Measurements from ENCODE around the gene DYNLT1.
"Not testable (repeated sequence)": the region's sequence is repeated elsewhere in the genome, so short reads cannot be mapped to it uniquely, and the experiment has no call there.

DYNLT1 gene

GRCh38 chr6:158634695-158635426 lies 9.7 kb downstream of the DYNLT1 start:
- Histone ChIP-seq H4K8ac (ENCODE audit: low read depth, low read length) (no peak overlapping the region), H3K4me3 (ENCODE audit: low read length in 2 of 2) (no peak overlapping the region), H3K14ac (ENCODE audit: low read length) (no peak overlapping the region), H3K9ac (ENCODE audit: low read depth, low read length, poor library complexity) (no peak overlapping the region), H2BK12ac (ENCODE audit: low read length) (no peak overlapping the region), H3K79me1 (ENCODE audit: low read depth, low read length) (no peaks in the 10 kb centered on the region), H4K91ac (ENCODE audit: low read depth, low read length, poor library complexity) (no peak overlapping the region), H3K9me3 (replicated peaks in 1 of 2; ENCODE audit: control insufficient read depth in 2 of 2, insufficient read depth in 1 of 2, low read depth in 1 of 2, low read length in 2 of 2) (no peaks in the 10 kb centered on the region), H3K4ac (ENCODE audit: low read length) (no peak overlapping the region), H3K27ac (replicated peaks; ENCODE audit: low read length) (no peak overlapping the region), H3K36me3 (replicated peaks in 1 of 2; ENCODE audit: control insufficient read depth in 2 of 2, insufficient read depth in 2 of 2, low read length in 2 of 2) (peaks cover 7 to 89% of the 10 kb centered on the region in 2 donors), H3K4me2 (ENCODE audit: insufficient read depth, low read length, poor library complexity, severe bottlenecking) (no peak overlapping the region), H3K23ac (ENCODE audit: low read depth, low read length, poor library complexity) (no peak overlapping the region), H2AFZ (ENCODE audit: low read length) (no peak overlapping the region), H2BK5ac (ENCODE audit: low read length) (no peak overlapping the region), H2AK5ac (ENCODE audit: low read depth, low read length) (no peak overlapping the region), H3K27me3 (ENCODE audit: control insufficient read depth in 3 of 3, insufficient read depth in 3 of 3, low read depth in 1 of 3, low read length in 3 of 3) (no peaks in the 10 kb centered on the region), H3K18ac (ENCODE audit: low read length) (no peak overlapping the region), H2BK15ac (ENCODE audit: low read length) (no peak overlapping the region), H3K4me1 (ENCODE audit: control insufficient read depth in 2 of 2, insufficient read depth in 1 of 2, low read depth in 1 of 2, low read length in 2 of 2) (no peaks in the 10 kb centered on the region), H2BK120ac (ENCODE audit: low read depth, low read length) (no peak overlapping the region)
- no CpG with 5 or more reads among the region's 6 CpGs for WGBS, 2 donors (ENCODE audit: extremely low coverage in 2 of 2, insufficient read length in 2 of 2, insufficient replicate concordance in 1 of 2)
- DNase-seq (ENCODE audit: low spot score) = no peak

GRCh38 chr6:158633127-158633526 lies 11.4 kb downstream of the DYNLT1 start:
- WGBS, 2 donors (ENCODE audit: extremely low coverage in 2 of 2, insufficient read length in 2 of 2, insufficient replicate concordance in 1 of 2) = no CpG with 5 or more reads among the region's 11 CpGs
- Histone ChIP-seq H3K36me3 (replicated peaks in 1 of 2; ENCODE audit: control insufficient read depth in 2 of 2, insufficient read depth in 2 of 2, low read length in 2 of 2) (peaks cover 13 to 94% of the 10 kb centered on the region in 2 donors), H3K4ac (ENCODE audit: low read length) (no peak overlapping the region), H3K4me1 (ENCODE audit: control insufficient read depth in 2 of 2, insufficient read depth in 1 of 2, low read depth in 1 of 2, low read length in 2 of 2) (peaks cover 0 to 2% of the 10 kb centered on the region in 2 donors), H3K4me3 (ENCODE audit: low read length in 2 of 2) (no peak overlapping the region), H4K91ac (ENCODE audit: low read depth, low read length, poor library complexity) (no peak overlapping the region), H3K23ac (ENCODE audit: low read depth, low read length, poor library complexity) (no peak overlapping the region), H2AK5ac (ENCODE audit: low read depth, low read length) (no peak overlapping the region), H3K9me3 (replicated peaks in 1 of 2; ENCODE audit: control insufficient read depth in 2 of 2, insufficient read depth in 1 of 2, low read depth in 1 of 2, low read length in 2 of 2) (no peaks in the 10 kb centered on the region), H2AFZ (ENCODE audit: low read length) (no peak overlapping the region), H2BK120ac (ENCODE audit: low read depth, low read length) (no peak overlapping the region), H3K9ac (ENCODE audit: low read depth, low read length, poor library complexity) (no peak overlapping the region), H4K8ac (ENCODE audit: low read depth, low read length) (no peak overlapping the region), H2BK12ac (ENCODE audit: low read length) (no peak overlapping the region), H3K27ac (replicated peaks; ENCODE audit: low read length) (no peak overlapping the region), H3K4me2 (ENCODE audit: insufficient read depth, low read length, poor library complexity, severe bottlenecking) (no peak overlapping the region), H3K27me3 (ENCODE audit: control insufficient read depth in 3 of 3, insufficient read depth in 3 of 3, low read depth in 1 of 3, low read length in 3 of 3) (no peaks in the 10 kb centered on the region), H3K18ac (ENCODE audit: low read length) (peak overlapping the region; percentile 24), H2BK5ac (ENCODE audit: low read length) (no peak overlapping the region), H3K14ac (ENCODE audit: low read length) (no peak overlapping the region), H2BK15ac (ENCODE audit: low read length) (no peak overlapping the region), H3K79me1 (ENCODE audit: low read depth, low read length) (no peaks in the 10 kb centered on the region)
- no peak for DNase-seq (ENCODE audit: low spot score)

- not testable (repeated sequence) for H2BK15ac ChIP-seq (ENCODE audit: low read length); H3K4ac ChIP-seq (ENCODE audit: low read length); H2AK5ac ChIP-seq (ENCODE audit: low read depth, low read length); H3K18ac ChIP-seq (ENCODE audit: low read length); DNase-seq (ENCODE audit: low spot score); H3K23ac ChIP-seq (ENCODE audit: low read depth, low read length, poor library complexity); H3K9me3 ChIP-seq (replicated peaks in 1 of 2; ENCODE audit: control insufficient read depth in 2 of 2, insufficient read depth in 1 of 2, low read depth in 1 of 2, low read length in 2 of 2); H3K4me1 ChIP-seq (ENCODE audit: control insufficient read depth in 2 of 2, insufficient read depth in 1 of 2, low read depth in 1 of 2, low read length in 2 of 2); H3K27me3 ChIP-seq (ENCODE audit: control insufficient read depth in 3 of 3, insufficient read depth in 3 of 3, low read depth in 1 of 3, low read length in 3 of 3); H3K9ac ChIP-seq (ENCODE audit: low read depth, low read length, poor library complexity); H3K14ac ChIP-seq (ENCODE audit: low read length); H3K27ac ChIP-seq (replicated peaks; ENCODE audit: low read length); H3K79me1 ChIP-seq (ENCODE audit: low read depth, low read length); H4K8ac ChIP-seq (ENCODE audit: low read depth, low read length); H2AFZ ChIP-seq (ENCODE audit: low read length); H3K4me3 ChIP-seq (ENCODE audit: low read length in 2 of 2); H2BK5ac ChIP-seq (ENCODE audit: low read length); H2BK12ac ChIP-seq (ENCODE audit: low read length); H2BK120ac ChIP-seq (ENCODE audit: low read depth, low read length); H3K4me2 ChIP-seq (ENCODE audit: insufficient read depth, low read length, poor library complexity, severe bottlenecking); H4K91ac ChIP-seq (ENCODE audit: low read depth, low read length, poor library complexity)
- no CpG with 5 or more reads among the region's 3 CpGs for WGBS, 2 donors (ENCODE audit: extremely low coverage in 2 of 2, insufficient read length in 2 of 2, insufficient replicate concordance in 1 of 2)
- peaks cover 13 to 94% of the 10 kb centered on the region in 2 donors for H3K36me3 ChIP-seq (replicated peaks in 1 of 2; ENCODE audit: control insufficient read depth in 2 of 2, insufficient read depth in 2 of 2, low read length in 2 of 2)
Measured at GRCh38 chr6:158632538-158633119, 11.9 kb downstream of the DYNLT1 start.

GRCh38 chr6:158631678-158632537 lies 12.6 kb downstream of the DYNLT1 start:
- Histone ChIP-seq H4K91ac (ENCODE audit: low read depth, low read length, poor library complexity) (no peak overlapping the region), H3K4me2 (ENCODE audit: insufficient read depth, low read length, poor library complexity, severe bottlenecking) (no peak overlapping the region), H3K27ac (replicated peaks; ENCODE audit: low read length) (no peak overlapping the region), H3K4ac (ENCODE audit: low read length) (no peak overlapping the region), H3K79me1 (ENCODE audit: low read depth, low read length) (no peaks in the 10 kb centered on the region), H2BK12ac (ENCODE audit: low read length) (no peak overlapping the region), H3K23ac (ENCODE audit: low read depth, low read length, poor library complexity) (no peak overlapping the region), H3K9me3 (replicated peaks in 1 of 2; ENCODE audit: control insufficient read depth in 2 of 2, insufficient read depth in 1 of 2, low read depth in 1 of 2, low read length in 2 of 2) (no peaks in the 10 kb centered on the region), H2BK120ac (ENCODE audit: low read depth, low read length) (no peak overlapping the region), H3K27me3 (ENCODE audit: control insufficient read depth in 3 of 3, insufficient read depth in 3 of 3, low read depth in 1 of 3, low read length in 3 of 3) (no peaks in the 10 kb centered on the region), H3K18ac (ENCODE audit: low read length) (no peak overlapping the region), H2AFZ (ENCODE audit: low read length) (no peak overlapping the region), H3K36me3 (replicated peaks in 1 of 2; ENCODE audit: control insufficient read depth in 2 of 2, insufficient read depth in 2 of 2, low read length in 2 of 2) (peaks cover 16 to 94% of the 10 kb centered on the region in 2 donors), H2AK5ac (ENCODE audit: low read depth, low read length) (no peak overlapping the region), H2BK15ac (ENCODE audit: low read length) (no peak overlapping the region), H3K4me3 (ENCODE audit: low read length in 2 of 2) (no peak overlapping the region), H4K8ac (ENCODE audit: low read depth, low read length) (peak overlapping the region; percentile 94), H3K9ac (ENCODE audit: low read depth, low read length, poor library complexity) (no peak overlapping the region), H2BK5ac (ENCODE audit: low read length) (no peak overlapping the region), H3K4me1 (ENCODE audit: control insufficient read depth in 2 of 2, insufficient read depth in 1 of 2, low read depth in 1 of 2, low read length in 2 of 2) (peaks cover 0 to 2% of the 10 kb centered on the region in 2 donors), H3K14ac (ENCODE audit: low read length) (no peak overlapping the region)
- no CpG with 5 or more reads among the region's 19 CpGs for WGBS, 2 donors (ENCODE audit: extremely low coverage in 2 of 2, insufficient read length in 2 of 2, insufficient replicate concordance in 1 of 2)
- no peak for DNase-seq (ENCODE audit: low spot score)
